DOHH2 (cell line): ENCODE data around the gene OPN3.

ENCODE experiments used
- H3F3A ChIP-seq: fragments of 200-600 bp; sonication (generic), shearing (Covaris generic); 2 replicates; pipeline ENCODE4 v1.6.0; 2016; ENCODE audit warnings: antibody characterized with exemption, mild to moderate bottlenecking; ENCODE audit not compliant: control insufficient read depth, insufficient read depth
- H3K27ac ChIP-seq: fragments of 200-600 bp; sonication (generic); 2 replicates; pipeline ENCODE4 v1.5.1; 2014; ENCODE audit warnings: low read depth, mild to moderate bottlenecking, low read length, moderate library complexity
- H3K27me3 ChIP-seq: fragments of 200-600 bp; sonication (generic); 2 replicates; pipeline ENCODE4 v1.6.1; 2014; ENCODE audit warnings: mild to moderate bottlenecking, low read length, mixed read lengths; ENCODE audit not compliant: control insufficient read depth
- H3K36me3 ChIP-seq: fragments of 200-600 bp; sonication (generic); 2 replicates; pipeline ENCODE4 v1.6.1; 2014; ENCODE audit warnings: mild to moderate bottlenecking, low read length, moderate library complexity, mixed read lengths; ENCODE audit not compliant: control insufficient read depth
- H3K4me1 ChIP-seq: fragments of 200-600 bp; sonication (generic); 2 replicates; pipeline ENCODE4 v1.6.1; 2014; ENCODE audit warnings: mild to moderate bottlenecking, low read length, mixed read lengths; ENCODE audit not compliant: control insufficient read depth
- H3K4me2 ChIP-seq: fragments of 200-600 bp; sonication (generic); 2 replicates; pipeline ENCODE4 v1.6.0; 2014; ENCODE audit warnings: mild to moderate bottlenecking, low read length, moderate library complexity
- H3K4me3 ChIP-seq: fragments of 200-600 bp; sonication (generic); 2 replicates; pipeline ENCODE4 v1.5.1; 2014; ENCODE audit warnings: mild to moderate bottlenecking, low read length, mixed read lengths
- H3K79me2 ChIP-seq: fragments of 200-600 bp; sonication (generic); 2 replicates; pipeline ENCODE4 v1.6.1; 2014; ENCODE audit warnings: mild to moderate bottlenecking, low read length, mixed read lengths; ENCODE audit not compliant: control insufficient read depth
- H3K9me2 ChIP-seq: fragments of 200-600 bp; sonication (generic); replicated peaks from 2 replicates; pipeline ENCODE4 v1.6.1; 2014; ENCODE audit warnings: mild to moderate bottlenecking, low read length, mixed read lengths; ENCODE audit not compliant: control insufficient read depth
- H3K9me3 ChIP-seq: fragments of 200-600 bp; sonication (generic); 2 replicates; pipeline ENCODE4 v1.6.1; 2014; ENCODE audit warnings: antibody characterized with exemption, low read length, mixed read lengths; ENCODE audit not compliant: control insufficient read depth, insufficient read depth
- H4K20me1 ChIP-seq: fragments of 200-600 bp; sonication (generic); 2 replicates; pipeline ENCODE4 v1.6.0; 2014; ENCODE audit warnings: low read depth, mild to moderate bottlenecking, antibody characterized with exemption, low read length, moderate library complexity; ENCODE audit not compliant: control insufficient read depth, insufficient read depth
- EZH2phosphoT487 ChIP-seq: fragments of 200-600 bp; sonication (generic); IDR thresholded peaks from 2 replicates; pipeline ENCODE4 v1.6.1; 2017; ENCODE audit warnings: borderline replicate concordance, mild to moderate bottlenecking, antibody characterized with exemption, low read length, moderate library complexity, mixed read lengths
- TF ChIP-seq, protein P1 (sequence below): fragments of 200-600 bp; sonication (generic); IDR thresholded peaks from one replicate; pipeline ENCODE4 v1.5.1; 2014; ENCODE audit warnings: antibody characterized with exemption, mild to moderate bottlenecking, low read depth, low read length; ENCODE audit not compliant: poor library complexity, severe bottlenecking

The OPN3 gene

DNA sequence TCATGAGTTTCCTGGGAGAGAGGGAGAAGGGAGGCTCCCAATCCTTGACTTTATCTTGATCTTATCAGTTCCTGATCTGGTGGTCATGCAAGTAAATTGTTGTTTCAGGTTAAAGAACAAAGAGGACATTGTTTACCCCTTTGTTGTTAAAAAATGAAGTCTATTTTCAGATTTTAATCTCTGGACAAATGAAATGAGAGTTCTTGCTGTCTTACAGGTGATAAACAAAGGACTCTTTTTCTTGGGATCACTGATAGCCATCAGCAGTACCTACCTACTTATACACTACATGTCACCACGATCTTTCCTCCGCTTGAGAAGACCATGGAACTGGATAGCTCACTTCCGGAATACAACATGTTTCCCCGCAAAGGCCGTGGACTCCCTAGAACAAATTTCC, 48.4 kb downstream of the OPN3 start:
- Histone ChIP-seq H3K36me3 (peaks cover 7% of the 10 kb centered on the region), H3K4me2 (no peak overlapping the region), H3F3A (no peaks in the 10 kb centered on the region), H3K79me2 (no peaks in the 10 kb centered on the region), H3K4me3 (no peak overlapping the region), H3K4me1 (peaks cover 10% of the 10 kb centered on the region), H3K27me3 (no peaks in the 10 kb centered on the region), H3K9me3 (no peaks in the 10 kb centered on the region), H3K27ac (no peak overlapping the region), H4K20me1 (no peaks in the 10 kb centered on the region), H3K9me2 (no peaks in the 10 kb centered on the region)
- no peak for TF ChIP-seq EZH2phosphoT487
- TF ChIP-seq, protein P1, sequence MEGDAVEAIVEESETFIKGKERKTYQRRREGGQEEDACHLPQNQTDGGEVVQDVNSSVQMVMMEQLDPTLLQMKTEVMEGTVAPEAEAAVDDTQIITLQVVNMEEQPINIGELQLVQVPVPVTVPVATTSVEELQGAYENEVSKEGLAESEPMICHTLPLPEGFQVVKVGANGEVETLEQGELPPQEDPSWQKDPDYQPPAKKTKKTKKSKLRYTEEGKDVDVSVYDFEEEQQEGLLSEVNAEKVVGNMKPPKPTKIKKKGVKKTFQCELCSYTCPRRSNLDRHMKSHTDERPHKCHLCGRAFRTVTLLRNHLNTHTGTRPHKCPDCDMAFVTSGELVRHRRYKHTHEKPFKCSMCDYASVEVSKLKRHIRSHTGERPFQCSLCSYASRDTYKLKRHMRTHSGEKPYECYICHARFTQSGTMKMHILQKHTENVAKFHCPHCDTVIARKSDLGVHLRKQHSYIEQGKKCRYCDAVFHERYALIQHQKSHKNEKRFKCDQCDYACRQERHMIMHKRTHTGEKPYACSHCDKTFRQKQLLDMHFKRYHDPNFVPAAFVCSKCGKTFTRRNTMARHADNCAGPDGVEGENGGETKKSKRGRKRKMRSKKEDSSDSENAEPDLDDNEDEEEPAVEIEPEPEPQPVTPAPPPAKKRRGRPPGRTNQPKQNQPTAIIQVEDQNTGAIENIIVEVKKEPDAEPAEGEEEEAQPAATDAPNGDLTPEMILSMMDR = no peak

GRCh38 chr1:241591317-241591716, 48.9 kb downstream of the OPN3 start:
- TF ChIP-seq, protein P1 = no peak
- TF ChIP-seq EZH2phosphoT487 = no peak
- Histone ChIP-seq H3F3A (no peaks in the 10 kb centered on the region), H3K9me3 (no peaks in the 10 kb centered on the region), H3K79me2 (no peaks in the 10 kb centered on the region), H3K4me1 (peaks cover 6% of the 10 kb centered on the region), H3K4me2 (no peak overlapping the region), H4K20me1 (no peaks in the 10 kb centered on the region), H3K9me2 (no peaks in the 10 kb centered on the region), H3K36me3 (peaks cover 8% of the 10 kb centered on the region), H3K27me3 (no peaks in the 10 kb centered on the region), H3K27ac (no peak overlapping the region), H3K4me3 (no peak overlapping the region)

DNA sequence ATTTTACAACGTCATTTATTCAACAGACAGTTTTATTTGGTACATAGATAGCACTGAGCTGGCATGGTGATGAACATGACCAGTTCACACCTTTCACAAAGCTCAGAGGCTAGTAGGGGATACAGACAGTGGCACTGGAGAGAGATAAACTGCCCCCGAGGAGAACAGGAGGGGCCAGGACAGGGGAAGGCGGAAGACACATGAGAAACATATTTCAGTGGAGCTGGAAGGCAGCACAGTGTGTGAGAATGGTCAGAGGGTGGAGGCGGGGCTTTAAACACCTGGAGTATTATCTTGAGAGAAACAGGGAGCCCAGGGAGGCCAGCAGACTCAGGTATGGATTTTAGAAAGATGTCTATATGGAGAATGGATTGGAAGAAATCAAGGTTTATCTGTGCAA, 49.5 kb downstream of the OPN3 start:
- no peak overlapping the region for H3K4me2 ChIP-seq
- H3K4me1 ChIP-seq = no peaks in the 10 kb centered on the region; the same call in 1 of the 2 replicates
- H3K79me2 ChIP-seq = no peaks in the 10 kb centered on the region
- no peak overlapping the region for H3K27ac ChIP-seq
- H4K20me1 ChIP-seq = no peaks in the 10 kb centered on the region
- H3K36me3 ChIP-seq = peaks cover 8% of the 10 kb centered on the region
- H3F3A ChIP-seq = no peaks in the 10 kb centered on the region
- H3K9me3 ChIP-seq = no peaks in the 10 kb centered on the region
- no peak for TF ChIP-seq EZH2phosphoT487
- TF ChIP-seq, protein P1 = no peak
- no peaks in the 10 kb centered on the region for H3K27me3 ChIP-seq
- no peaks in the 10 kb centered on the region for H3K9me2 ChIP-seq
- no peak overlapping the region for H3K4me3 ChIP-seq

- TF ChIP-seq, protein P1 = no peak
- TF ChIP-seq EZH2phosphoT487 = no peak
- Histone ChIP-seq H3K36me3 (peaks cover 8% of the 10 kb centered on the region), H3F3A (no peaks in the 10 kb centered on the region), H3K9me2 (no peaks in the 10 kb centered on the region), H3K4me1 (no peaks in the 10 kb centered on the region), H3K9me3 (no peaks in the 10 kb centered on the region), H4K20me1 (no peaks in the 10 kb centered on the region), H3K4me3 (no peak overlapping the region), H3K4me2 (no peak overlapping the region), H3K27ac (no peak overlapping the region), H3K27me3 (no peaks in the 10 kb centered on the region), H3K79me2 (no peaks in the 10 kb centered on the region)
These were observed 50.6 kb downstream of the OPN3 start for GRCh38 chr1:241589521-241589920.
